BJ (cell line): Measurements from ENCODE around the gene E2F1. TPM values are rescaled to one million over a fixed set of nuclear protein-coding genes. Genes with fewer than 3 reads are reported as not detected.

ENCODE experiments used
- CTCF ChIA-PET: fragments of 350-600 bp; formaldehyde crosslinking; extraction: SDS; loops from one replicate; lab custom pipeline; 2021; ENCODE audit warnings: antibody characterized with exemption, inconsistent platforms; lab: Yijun Ruan, JAX
- POLR2A ChIA-PET: fragments of 300-600 bp; sonication (Branson Sonifier 250); formaldehyde crosslinking; extraction: SDS; loops from one replicate; lab custom pipeline; 2021; ENCODE audit warnings: antibody characterized with exemption; lab: Charles Lee
- DNase-seq: peaks from one replicate; pipeline ENCODE4 v3.0.0-alpha.2; 2011; ENCODE audit warnings: low read depth
- H3K27me3 ChIP-seq: 2 replicates; pipeline ENCODE4 v1.6.0; 2011; ENCODE audit warnings: low read length; ENCODE audit not compliant: control insufficient read depth, insufficient read depth
- H3K36me3 ChIP-seq: 2 replicates; pipeline ENCODE4 v1.5.1; 2011; ENCODE audit warnings: low read length; ENCODE audit not compliant: control insufficient read depth, insufficient read depth
- H3K4me3 ChIP-seq: 2 replicates; pipeline ENCODE4 v1.5.1; 2011; ENCODE audit warnings: low read depth, mild to moderate bottlenecking, control low read depth, low read length
- CTCF ChIP-seq: IDR thresholded peaks from 2 replicates; pipeline ENCODE4 v1.5.1; 2011; ENCODE audit warnings: low read depth, mild to moderate bottlenecking, control low read depth, inconsistent platforms, low read length, moderate library complexity; ENCODE audit not compliant: insufficient read depth
- polyA plus RNA-seq: library from polyadenylated mRNA; depleted of rRNA; stranded (reverse); fragments of >200 nt; gene quantifications from 2 replicates; pipeline ENCODE4 v1.2.3, GENCODE V29; 2011; rRNA removed

E2F1 gene
- polyA plus RNA-seq, 1 experiment = 7.5 TPM

GRCh38 chr20:33629533-33629932 is 56.7 kb downstream of the E2F1 start:
- H3K36me3 ChIP-seq = peaks cover 8% of the 10 kb centered on the region; the same call in 1 of the 2 replicates
- H3K4me3 ChIP-seq = no peak overlapping the region
- ChIA-PET POLR2A (no interaction called here), CTCF (no interaction called here)
- H3K27me3 ChIP-seq = no peaks in the 10 kb centered on the region
- no peak for DNase-seq
- no peak for TF ChIP-seq CTCF

- Histone ChIP-seq H3K36me3 (peaks cover 10% of the 10 kb centered on the region), H3K27me3 (no peaks in the 10 kb centered on the region), H3K4me3 (no peak overlapping the region)
- ChIA-PET POLR2A (no interaction called here), CTCF (no interaction called here)
- no peak for DNase-seq
- no peak for TF ChIP-seq CTCF
Measured at GRCh38 chr20:33627577-33628216, 58.5 kb downstream of the E2F1 start.

GRCh38 chr20:33626190-33626589 is 60.0 kb downstream of the E2F1 start:
- no peak overlapping the region for H3K4me3 ChIP-seq
- ChIA-PET CTCF (interaction anchor here (0.6 to 1.2 kb wide), 4 partner anchors 16 to 860 kb away, joined by 3 read pairs; no protein-coding TSS in a partner anchor), POLR2A (no interaction called here)
- no peaks in the 10 kb centered on the region for H3K27me3 ChIP-seq
- no peak for DNase-seq
- H3K36me3 ChIP-seq = peaks cover 8% of the 10 kb centered on the region
- no peak for TF ChIP-seq CTCF

Other genes with a start within 250 kb of the E2F1 start
- 14.4 and 24.7 TPM in 2 replicates for gene SNTA1, start 242.6 kb downstream of the E2F1 start, polyA plus RNA-seq
- gene CBFA2T2, start 196.3 kb downstream of the E2F1 start, polyA plus RNA-seq = 7.6 and 8.0 TPM in 2 replicates
- 0.13 and 0.22 TPM in 2 replicates for gene C20orf144, start 24.1 kb downstream of the E2F1 start, polyA plus RNA-seq
- gene ACTL10, start 19.4 kb downstream of the E2F1 start, polyA plus RNA-seq = 0.44 and 0.67 TPM in 2 replicates
- 13.4 and 20.2 TPM in 2 replicates for gene NECAB3, start 12.0 kb downstream of the E2F1 start, polyA plus RNA-seq
- gene PXMP4, start 33.9 kb upstream of the E2F1 start, polyA plus RNA-seq = 7.8 and 11.2 TPM in 2 replicates
- 1.3 and 2.9 TPM in 2 replicates for gene ZNF341, start 45.6 kb upstream of the E2F1 start, polyA plus RNA-seq
- gene CHMP4B, start 125.0 kb upstream of the E2F1 start, polyA plus RNA-seq = 65.3 and 84.0 TPM in 2 replicates